ENCODE results near the gene TSSK2.
"Not testable (repeated sequence)": the region's sequence is repeated elsewhere in the genome, so short reads cannot be mapped to it uniquely, and the experiment has no call there.

Gene TSSK2

GRCh38 chr22:19143212-19143611 is 12.1 kb downstream of the TSSK2 start:
- DNase-seq (ENCODE audit: low read depth), result no peak

- peak; percentile 34 for DNase-seq (ENCODE audit: low read depth)
Observed at GRCh38 chr22:19143967-19144400, 12.9 kb downstream of the TSSK2 start.

GRCh38 chr22:19146215-19146968 is 15.3 kb downstream of the TSSK2 start:
- no peak for DNase-seq (ENCODE audit: low read depth)

GRCh38 chr22:19147195-19147780 is 16.2 kb downstream of the TSSK2 start:
- DNase-seq (ENCODE audit: low read depth), result no peak

GRCh38 chr22:19148417-19149046 is 17.4 kb downstream of the TSSK2 start:
- DNase-seq (ENCODE audit: low read depth), result no peak

GRCh38 chr22:19149047-19149883 is 18.2 kb downstream of the TSSK2 start:
- DNase-seq (ENCODE audit: low read depth), result no peak

- DNase-seq (ENCODE audit: low read depth), result no peak
Observed at GRCh38 chr22:19149991-19150390, 18.9 kb downstream of the TSSK2 start, which contains the start of gene GSC2. TSS of gene GSC2 (minus strand) at chr22:19150292. CDS start at chr22:19150283, 9 bp downstream.

GRCh38 chr22:19150482-19151328 is 19.6 kb downstream of the TSSK2 start:
- DNase-seq (ENCODE audit: low read depth), result no peak

- DNase-seq (ENCODE audit: low read depth), result no peak
Observed at GRCh38 chr22:19151329-19152191, 20.5 kb downstream of the TSSK2 start.

- DNase-seq (ENCODE audit: low read depth), result no peak
Observed at GRCh38 chr22:19152942-19153883, 22.1 kb downstream of the TSSK2 start.

- DNase-seq (ENCODE audit: low read depth), result not testable (repeated sequence)
Observed at GRCh38 chr22:19156109-19156508, 25.0 kb downstream of the TSSK2 start.

- DNase-seq (ENCODE audit: low read depth), result not testable (repeated sequence)
Observed at GRCh38 chr22:19158649-19159048, 27.5 kb downstream of the TSSK2 start.

GRCh38 chr22:19164425-19164824 is 33.3 kb downstream of the TSSK2 start:
- DNase-seq (ENCODE audit: low read depth), result no peak

- no peak for DNase-seq (ENCODE audit: low read depth)
Observed at GRCh38 chr22:19166421-19166820, 35.3 kb downstream of the TSSK2 start.

GRCh38 chr22:19167106-19167869 is 36.2 kb downstream of the TSSK2 start:
- DNase-seq (ENCODE audit: low read depth), result no peak

- no peak for DNase-seq (ENCODE audit: low read depth)
Observed at GRCh38 chr22:19168088-19168890, 37.2 kb downstream of the TSSK2 start.
